ENCODE data around the gene WDTC1. TPM values are rescaled to one million over a fixed set of nuclear protein-coding genes. Genes with fewer than 3 reads are reported as not detected.

The WDTC1 gene
- total and polyA plus RNA-seq, 2 donors (not counting 1 experiment from before 2014, with no cell fraction given): 32.5 to 69.1 TPM

DNA sequence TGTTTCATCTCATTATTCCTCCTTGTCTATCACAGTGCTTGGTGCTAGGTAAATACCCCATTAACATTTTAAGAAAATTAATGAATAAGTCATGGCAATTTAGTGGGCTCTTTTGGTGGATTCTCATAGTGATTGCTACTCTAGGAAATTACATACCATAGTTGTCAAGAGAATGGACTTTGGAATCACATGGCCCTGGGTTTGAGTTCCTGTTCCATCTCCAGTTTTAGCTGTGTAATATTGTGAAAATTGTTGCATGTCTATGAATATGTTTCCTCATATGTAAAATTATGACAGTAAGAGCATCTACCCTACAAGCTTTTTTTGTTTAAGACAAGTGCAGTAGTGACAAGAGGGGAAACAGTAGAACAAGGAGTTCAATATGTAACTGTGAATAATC, 20.7 kb downstream of the WDTC1 start:
- DNase-seq (no peak), ATAC-seq (ENCODE audit: low read depth) (no peak)
- no peaks in the 10 kb centered on the region for H4K20me1 ChIP-seq (ENCODE audit: control insufficient read depth, insufficient read depth, low read length, poor library complexity, severe bottlenecking)
- H3K9ac ChIP-seq (ENCODE audit: low read length): no peak overlapping the region
- H3K36me3 ChIP-seq (replicated peaks in 1 of 2; ENCODE audit: control extremely low read depth in 1 of 2, control insufficient read depth in 1 of 2, extremely low read depth in 1 of 2, insufficient read depth in 2 of 2, low read length in 1 of 2): no peaks in the 10 kb centered on the region
- Mint-ChIP-seq H3K27ac (peak overlapping the region; percentile 80), H3K4me1 (peaks cover 63% of the 10 kb centered on the region), H3K9me3 (ENCODE audit: insufficient read depth) (no peaks in the 10 kb centered on the region), H3K4me3 (peak overlapping the region; percentile 63), H3K27me3 (no peaks in the 10 kb centered on the region)
- H3K27ac ChIP-seq (ENCODE audit: low read length in 2 of 2): peak overlapping the region; percentile 45 to 84
- TF ChIP-seq, protein P1, sequence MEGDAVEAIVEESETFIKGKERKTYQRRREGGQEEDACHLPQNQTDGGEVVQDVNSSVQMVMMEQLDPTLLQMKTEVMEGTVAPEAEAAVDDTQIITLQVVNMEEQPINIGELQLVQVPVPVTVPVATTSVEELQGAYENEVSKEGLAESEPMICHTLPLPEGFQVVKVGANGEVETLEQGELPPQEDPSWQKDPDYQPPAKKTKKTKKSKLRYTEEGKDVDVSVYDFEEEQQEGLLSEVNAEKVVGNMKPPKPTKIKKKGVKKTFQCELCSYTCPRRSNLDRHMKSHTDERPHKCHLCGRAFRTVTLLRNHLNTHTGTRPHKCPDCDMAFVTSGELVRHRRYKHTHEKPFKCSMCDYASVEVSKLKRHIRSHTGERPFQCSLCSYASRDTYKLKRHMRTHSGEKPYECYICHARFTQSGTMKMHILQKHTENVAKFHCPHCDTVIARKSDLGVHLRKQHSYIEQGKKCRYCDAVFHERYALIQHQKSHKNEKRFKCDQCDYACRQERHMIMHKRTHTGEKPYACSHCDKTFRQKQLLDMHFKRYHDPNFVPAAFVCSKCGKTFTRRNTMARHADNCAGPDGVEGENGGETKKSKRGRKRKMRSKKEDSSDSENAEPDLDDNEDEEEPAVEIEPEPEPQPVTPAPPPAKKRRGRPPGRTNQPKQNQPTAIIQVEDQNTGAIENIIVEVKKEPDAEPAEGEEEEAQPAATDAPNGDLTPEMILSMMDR (IDR thresholded peaks at IDR 0.05): no peak
- TF ChIP-seq EZH2 (IDR thresholded peaks at IDR 0.05; ENCODE audit: borderline replicate concordance, insufficient read depth, low read depth, low read length, poor library complexity, severe bottlenecking): no peak
- CTCF ChIA-PET: interaction anchor here (0.6 to 1.9 kb wide), 7 partner anchors 10 to 356 kb away, joined by 3 to 6 read pairs (median 3); no protein-coding TSS in a partner anchor
- intact Hi-C loops (cut with micrococcal nuclease): no loop called here
- no peaks in the 10 kb centered on the region for H3K27me3 ChIP-seq (replicated peaks in 1 of 4; ENCODE audit: control extremely low read depth in 1 of 4, control insufficient read depth in 3 of 4, insufficient read depth in 4 of 4, low read length in 3 of 4)
- H3K4me1 ChIP-seq (ENCODE audit: control insufficient read depth in 2 of 2, insufficient read depth in 2 of 2, low read length in 2 of 2): peaks cover 58 to 61% of the 10 kb centered on the region in 2 donors
- H2AFZ ChIP-seq (ENCODE audit: insufficient read depth, low read depth, low read length, poor library complexity, severe bottlenecking): no peak overlapping the region
- peak overlapping the region; percentile 39 for H3K4me2 ChIP-seq (replicated peaks; ENCODE audit: low read depth, low read length, poor library complexity, severe bottlenecking)
- H3K79me2 ChIP-seq (ENCODE audit: control insufficient read depth, insufficient read depth, low read length): peaks cover 68% of the 10 kb centered on the region
- no peak overlapping the region for H3K4me3 ChIP-seq (ENCODE audit: control extremely low read depth in 1 of 5, extremely low read depth in 1 of 5, insufficient read depth in 1 of 5, low read depth in 2 of 5, low read length in 4 of 5)
- no peaks in the 10 kb centered on the region for H3K9me3 ChIP-seq (ENCODE audit: control extremely low read depth in 1 of 3, control insufficient read depth in 2 of 3, insufficient read depth in 1 of 3, low read length in 2 of 3)
- POLR2A ChIA-PET: interaction anchor here (1.9 kb wide), 1 partner anchor 21 kb away, joined by 4 read pairs; the partner anchor contains the start of gene WDTC1

DNA sequence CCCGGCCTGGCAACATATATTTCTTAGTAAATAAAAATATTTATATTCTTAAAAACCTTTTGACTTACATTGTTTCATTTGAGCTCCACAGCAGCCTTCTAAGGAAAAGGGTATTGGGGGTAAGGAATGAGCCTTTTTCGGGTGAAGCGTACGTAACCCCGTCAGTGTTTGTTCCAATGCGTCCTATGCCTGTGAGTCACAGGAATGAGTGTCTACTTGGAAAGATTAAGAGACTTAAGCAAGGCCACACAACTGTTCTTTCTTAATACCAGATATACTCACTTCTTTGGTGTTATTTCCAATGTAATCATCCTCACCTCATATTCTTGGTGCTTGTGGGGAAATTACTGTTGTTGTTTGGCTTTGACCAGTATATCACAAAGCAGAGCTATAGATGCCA, 22.7 kb downstream of the WDTC1 start:
- H4K20me1 ChIP-seq (ENCODE audit: control insufficient read depth, insufficient read depth, low read length, poor library complexity, severe bottlenecking): peaks cover 7% of the 10 kb centered on the region
- peaks cover 0 to 8% of the 10 kb centered on the region in 2 experiments for H3K36me3 ChIP-seq (replicated peaks in 1 of 2; ENCODE audit: control extremely low read depth in 1 of 2, control insufficient read depth in 1 of 2, extremely low read depth in 1 of 2, insufficient read depth in 2 of 2, low read length in 1 of 2)
- Mint-ChIP-seq H3K4me3 (no peak overlapping the region), H3K27me3 (no peaks in the 10 kb centered on the region), H3K4me1 (peaks cover 46% of the 10 kb centered on the region), H3K9me3 (ENCODE audit: insufficient read depth) (no peaks in the 10 kb centered on the region), H3K27ac (peak overlapping the region; percentile 16)
- H3K4me2 ChIP-seq (replicated peaks; ENCODE audit: low read depth, low read length, poor library complexity, severe bottlenecking): no peak overlapping the region
- H3K27ac ChIP-seq (ENCODE audit: low read length in 2 of 2): no peak overlapping the region
- H3K27me3 ChIP-seq (replicated peaks in 1 of 4; ENCODE audit: control extremely low read depth in 1 of 4, control insufficient read depth in 3 of 4, insufficient read depth in 4 of 4, low read length in 3 of 4): no peaks in the 10 kb centered on the region
- no peak overlapping the region for H3K4me3 ChIP-seq (ENCODE audit: control extremely low read depth in 1 of 5, extremely low read depth in 1 of 5, insufficient read depth in 1 of 5, low read depth in 2 of 5, low read length in 4 of 5)
- peaks cover 39 to 41% of the 10 kb centered on the region in 2 donors for H3K4me1 ChIP-seq (ENCODE audit: control insufficient read depth in 2 of 2, insufficient read depth in 2 of 2, low read length in 2 of 2)
- H3K9me3 ChIP-seq (ENCODE audit: control extremely low read depth in 1 of 3, control insufficient read depth in 2 of 3, insufficient read depth in 1 of 3, low read length in 2 of 3): no peaks in the 10 kb centered on the region
- WGBS (ENCODE audit: insufficient coverage): 100% methylated on average over 5 of the region's 6 CpGs
- TF ChIP-seq, protein P1 (IDR thresholded peaks at IDR 0.05): no peak
- no peak for TF ChIP-seq EZH2 (IDR thresholded peaks at IDR 0.05; ENCODE audit: borderline replicate concordance, insufficient read depth, low read depth, low read length, poor library complexity, severe bottlenecking)
- no peak overlapping the region for H2AFZ ChIP-seq (ENCODE audit: insufficient read depth, low read depth, low read length, poor library complexity, severe bottlenecking)
- ChIA-PET POLR2A (no interaction called here), CTCF (interaction anchor here (0.8 to 1.1 kb wide), 4 partner anchors 24 to 60 kb away, joined by 3 to 5 read pairs (median 3); no protein-coding TSS in a partner anchor)
- peaks cover 77% of the 10 kb centered on the region for H3K79me2 ChIP-seq (ENCODE audit: control insufficient read depth, insufficient read depth, low read length)
- H3K9ac ChIP-seq (ENCODE audit: low read length): no peak overlapping the region
- no peak for ATAC-seq (ENCODE audit: low read depth)
- intact Hi-C loops (cut with micrococcal nuclease): no loop called here
- DNase-seq: no peak

Measured in B cell (primary cell).